NCI-H146 (cell line): ENCODE data around the gene CCDC138.

Experiments
- DNase-seq: peaks from one replicate; lab custom pipeline; 2025; lab: John Stamatoyannopoulos, UW

Gene CCDC138

DNA sequence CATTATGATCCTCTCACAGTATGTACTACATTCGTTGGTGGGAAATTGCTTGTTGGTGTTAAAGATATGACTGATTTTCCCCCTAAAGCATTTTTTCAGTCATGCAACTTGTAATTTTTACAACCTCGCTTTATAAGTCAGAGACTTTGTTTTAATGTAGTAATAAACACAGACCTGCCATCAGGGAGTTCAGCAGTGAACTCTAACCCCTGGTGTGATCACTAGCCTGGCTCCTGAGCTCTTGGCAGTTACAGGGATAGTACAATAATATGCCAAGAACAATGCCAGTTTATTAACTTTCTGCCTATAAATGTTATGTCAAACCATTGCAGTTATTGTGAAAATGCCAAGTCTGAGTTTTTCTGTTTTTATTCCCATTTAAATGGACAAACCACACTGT is 108.6 kb downstream of the CCDC138 start:
- DNase-seq: no peak

DNA sequence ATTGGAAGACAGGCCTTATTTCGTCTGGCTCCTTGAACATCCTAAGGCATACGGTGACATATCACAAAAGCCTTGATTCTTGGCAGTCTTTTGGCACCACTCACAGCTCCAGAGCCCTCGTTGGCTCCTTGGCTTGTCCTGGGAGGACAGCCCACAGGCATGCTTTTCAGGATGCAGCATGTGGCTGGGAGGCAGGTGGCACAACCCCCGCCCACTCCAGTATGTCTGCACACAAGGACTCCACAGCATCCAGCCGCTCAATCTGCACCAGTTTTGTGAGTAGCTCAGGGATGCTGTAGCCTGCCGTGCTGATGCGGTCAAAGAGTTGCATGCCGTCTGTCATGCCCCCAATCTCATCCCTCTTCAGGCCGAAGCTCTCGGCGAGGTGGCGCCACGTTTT is 110.2 kb downstream of the CCDC138 start:
- no peak for DNase-seq

- DNase-seq: no peak
These were observed 111.9 kb downstream of the CCDC138 start for GRCh38 chr2:108898315-108899082.

DNA sequence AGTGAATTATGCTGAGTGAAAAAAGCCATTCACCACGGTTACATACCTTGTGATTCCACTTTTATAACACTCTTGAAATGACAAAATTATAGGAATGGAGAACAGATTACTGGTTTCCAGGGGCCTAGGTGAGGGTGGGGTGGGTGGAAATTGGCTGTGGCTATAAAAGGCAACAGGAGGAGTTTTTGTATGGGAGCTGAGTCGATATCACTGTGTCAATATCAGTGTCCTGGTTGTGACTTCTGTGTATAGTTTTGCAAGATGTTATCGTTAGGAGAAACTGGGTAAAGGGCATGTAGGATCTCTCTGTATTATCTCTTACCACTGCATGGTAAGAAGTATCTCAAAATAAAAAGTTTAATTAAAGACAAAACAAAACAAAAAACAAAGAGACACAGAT is 118.1 kb downstream of the CCDC138 start:
- DNase-seq: no peak

DNA sequence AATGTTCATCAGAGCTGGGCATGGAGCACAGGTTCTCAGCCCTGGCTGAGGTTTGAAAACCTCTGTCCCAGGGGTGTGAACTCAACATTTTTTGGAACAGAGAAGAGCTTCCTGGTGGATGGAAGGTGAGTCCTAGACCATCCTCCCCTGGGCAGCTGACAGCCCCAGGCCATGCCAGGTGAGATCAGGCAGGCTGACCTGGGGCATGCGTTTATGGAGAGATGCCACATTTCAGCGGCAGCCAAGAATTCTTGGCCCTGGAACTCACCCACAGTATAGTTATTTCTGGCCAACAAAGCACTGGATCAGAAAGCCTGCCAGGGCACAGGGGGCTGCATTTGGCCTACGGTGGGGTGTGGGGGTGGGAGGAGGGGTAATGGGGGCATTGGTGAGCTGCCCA is 118.6 kb downstream of the CCDC138 start:
- DNase-seq: no peak

DNA sequence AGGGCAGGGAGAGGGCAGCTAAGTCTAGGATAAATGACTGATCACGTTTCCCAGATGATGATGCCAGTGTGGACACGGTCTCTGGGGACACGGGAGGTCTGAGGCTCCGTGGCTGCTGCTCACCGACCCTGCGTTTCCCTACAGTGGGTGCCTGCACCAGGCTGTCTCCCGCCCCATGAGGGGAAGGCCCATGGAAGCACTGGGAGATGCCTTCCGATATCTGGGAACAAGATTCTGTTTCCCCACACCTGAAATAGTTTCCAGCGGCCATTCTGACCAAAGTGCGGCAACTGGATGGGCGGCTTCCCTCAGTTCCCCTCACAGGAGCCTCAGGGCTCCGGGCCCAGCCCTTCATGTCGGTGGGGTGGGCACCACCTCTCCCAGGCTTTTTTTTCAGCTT is 119.3 kb downstream of the CCDC138 start:
- DNase-seq: no peak

GRCh38 chr2:108906403-108907077 is 120.0 kb downstream of the CCDC138 start:
- DNase-seq: no peak

GRCh38 chr2:108907822-108908712 is 121.5 kb downstream of the CCDC138 start:
- DNase-seq: peak; percentile 78

- no peak for DNase-seq
These were observed 122.1 kb downstream of the CCDC138 start for GRCh38 chr2:108908713-108909070.

GRCh38 chr2:108909275-108909823 is 122.8 kb downstream of the CCDC138 start:
- DNase-seq: no peak

DNA sequence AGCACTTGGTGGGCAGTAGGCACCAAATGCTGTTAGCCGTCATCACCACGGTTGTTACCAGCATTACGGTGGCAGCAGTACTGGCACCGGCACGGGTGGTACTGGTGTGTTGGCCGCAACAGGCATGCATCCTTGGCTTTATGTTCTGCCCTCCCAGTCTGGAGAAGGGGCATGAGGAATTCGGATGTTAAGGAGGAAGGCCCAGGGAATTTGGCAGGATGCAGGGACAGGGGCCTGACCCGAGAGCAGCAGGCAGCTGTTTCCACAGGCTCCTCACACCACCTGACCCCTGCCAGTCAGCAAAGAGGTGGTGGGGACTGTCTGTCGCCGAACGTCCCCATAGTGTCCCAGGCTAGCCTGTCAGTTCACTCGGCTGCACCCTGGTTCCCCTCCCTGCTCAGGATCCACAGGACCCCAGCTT is 123.5 kb downstream of the CCDC138 start:
- DNase-seq: no peak

DNA sequence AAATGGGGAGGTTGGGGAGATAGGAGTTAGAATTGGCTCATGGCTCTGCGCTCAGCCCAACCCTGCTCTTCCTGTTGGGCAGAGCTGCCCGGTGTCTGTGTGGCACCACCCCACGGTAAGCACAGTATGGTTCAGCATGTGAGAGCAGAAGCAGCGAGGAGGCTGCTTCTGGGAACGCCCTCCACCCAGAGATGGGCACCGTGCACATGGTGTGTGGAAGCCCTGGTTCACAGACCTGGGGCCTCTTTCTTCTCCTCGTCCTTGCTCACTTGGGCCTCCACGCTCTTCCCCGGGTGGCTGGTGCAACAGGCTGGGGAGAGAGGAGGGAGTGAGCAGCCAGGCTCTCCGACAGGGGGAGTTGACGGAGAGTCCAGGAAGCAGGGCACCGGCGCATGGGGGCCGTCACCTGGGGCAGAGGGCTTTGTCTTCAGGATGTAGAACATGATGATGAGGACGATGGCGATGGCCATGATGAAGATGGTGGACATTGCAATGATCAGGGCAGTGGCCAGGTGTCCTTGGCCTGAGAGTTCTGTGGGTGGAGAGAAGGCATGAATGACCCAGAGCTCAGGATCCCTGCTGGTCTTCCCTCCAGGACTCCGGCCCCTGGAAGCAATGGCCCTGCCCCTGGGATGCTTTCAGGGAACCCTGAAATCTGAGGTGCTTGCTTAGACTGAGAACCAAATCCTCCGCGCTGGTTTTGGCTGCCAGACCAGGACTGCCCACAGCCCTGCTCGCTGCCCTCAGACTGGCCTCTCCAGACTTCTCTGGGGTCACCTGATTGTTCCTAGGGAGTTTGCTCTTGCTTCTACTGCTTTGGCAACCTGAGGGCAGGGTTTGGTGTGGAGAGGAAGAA is 124.2 kb downstream of the CCDC138 start:
- no peak for DNase-seq

- DNase-seq: no peak
These were observed 124.8 kb downstream of the CCDC138 start for GRCh38 chr2:108911401-108911800.

DNA sequence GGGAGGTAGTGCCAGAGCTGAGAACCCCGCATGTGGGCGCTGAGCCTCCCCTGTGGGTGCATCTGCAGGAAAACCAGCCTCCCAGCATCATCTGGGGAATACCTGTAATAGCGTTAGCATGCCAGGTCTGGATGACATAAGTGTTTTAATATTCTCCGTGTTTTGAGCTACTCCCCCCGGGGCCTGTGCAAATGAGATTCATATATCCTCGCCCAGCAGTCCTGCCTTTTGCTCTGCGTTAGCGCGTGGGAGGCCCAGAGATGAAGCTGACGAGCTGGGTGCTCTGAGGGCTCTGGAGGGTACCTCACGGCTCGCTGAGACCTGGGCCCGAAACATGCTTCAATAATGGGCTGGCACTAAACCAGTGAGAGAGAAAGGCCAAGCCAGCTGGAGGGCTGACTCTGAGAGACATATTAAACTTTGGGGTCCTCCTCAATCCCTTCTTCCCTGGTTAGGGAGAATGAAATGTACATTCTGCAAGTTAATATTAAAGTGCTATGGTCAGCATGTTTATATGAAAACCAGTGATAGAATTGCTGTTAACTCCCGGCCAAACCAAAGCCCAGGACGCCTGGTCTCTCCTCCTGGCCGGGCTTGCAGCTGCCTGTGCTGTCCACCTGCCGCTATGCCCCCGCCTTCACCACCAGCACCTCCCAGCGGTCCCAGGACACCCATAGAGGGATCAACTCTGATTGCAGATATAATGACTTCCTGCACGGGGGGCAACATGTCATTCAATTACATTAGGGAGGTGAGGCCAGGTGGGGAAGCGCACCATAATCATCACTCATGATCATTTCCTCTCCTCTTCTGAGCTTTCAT is 125.4 kb downstream of the CCDC138 start:
- DNase-seq: peak; percentile 56

GRCh38 chr2:108912629-108912902 is 126.0 kb downstream of the CCDC138 start:
- DNase-seq: no peak

GRCh38 chr2:108916122-108916795 is 129.7 kb downstream of the CCDC138 start:
- DNase-seq: peak; percentile 81

- DNase-seq: no peak
These were observed 130.3 kb downstream of the CCDC138 start for GRCh38 chr2:108916796-108917421.

DNA sequence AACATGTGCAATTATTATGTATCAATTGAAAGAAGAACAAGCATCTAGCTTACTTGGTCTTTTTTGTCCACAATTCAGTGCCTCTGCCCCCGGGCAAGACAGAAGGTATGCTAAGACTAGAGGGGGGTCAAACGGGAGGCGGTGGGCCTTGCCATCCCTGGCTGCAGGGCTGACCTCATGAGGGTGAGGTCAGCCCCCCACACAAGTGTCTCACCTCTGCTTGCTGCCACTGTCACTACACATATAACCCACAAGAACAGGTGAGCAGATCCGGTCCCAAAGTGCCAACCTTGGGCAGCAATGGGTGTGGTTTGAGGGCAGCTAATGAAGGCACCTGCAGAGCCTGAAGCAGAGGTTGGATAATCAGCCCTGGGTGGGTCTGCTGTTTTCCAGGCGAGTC is 131.0 kb downstream of the CCDC138 start:
- no peak for DNase-seq

GRCh38 chr2:108918156-108918874 is 131.7 kb downstream of the CCDC138 start:
- DNase-seq: no peak
